HG03108 (cell line): ENCODE measurements around the gene HOXA9.

Source experiments
- ATAC-seq: cut with Tn5 transposase; IDR thresholded peaks from one replicate; pipeline ENCODE4 v1.9.1; 2021; ENCODE audit warnings: moderate library complexity; ENCODE audit not compliant: unreplicated experiment

The HOXA9 gene

DNA sequence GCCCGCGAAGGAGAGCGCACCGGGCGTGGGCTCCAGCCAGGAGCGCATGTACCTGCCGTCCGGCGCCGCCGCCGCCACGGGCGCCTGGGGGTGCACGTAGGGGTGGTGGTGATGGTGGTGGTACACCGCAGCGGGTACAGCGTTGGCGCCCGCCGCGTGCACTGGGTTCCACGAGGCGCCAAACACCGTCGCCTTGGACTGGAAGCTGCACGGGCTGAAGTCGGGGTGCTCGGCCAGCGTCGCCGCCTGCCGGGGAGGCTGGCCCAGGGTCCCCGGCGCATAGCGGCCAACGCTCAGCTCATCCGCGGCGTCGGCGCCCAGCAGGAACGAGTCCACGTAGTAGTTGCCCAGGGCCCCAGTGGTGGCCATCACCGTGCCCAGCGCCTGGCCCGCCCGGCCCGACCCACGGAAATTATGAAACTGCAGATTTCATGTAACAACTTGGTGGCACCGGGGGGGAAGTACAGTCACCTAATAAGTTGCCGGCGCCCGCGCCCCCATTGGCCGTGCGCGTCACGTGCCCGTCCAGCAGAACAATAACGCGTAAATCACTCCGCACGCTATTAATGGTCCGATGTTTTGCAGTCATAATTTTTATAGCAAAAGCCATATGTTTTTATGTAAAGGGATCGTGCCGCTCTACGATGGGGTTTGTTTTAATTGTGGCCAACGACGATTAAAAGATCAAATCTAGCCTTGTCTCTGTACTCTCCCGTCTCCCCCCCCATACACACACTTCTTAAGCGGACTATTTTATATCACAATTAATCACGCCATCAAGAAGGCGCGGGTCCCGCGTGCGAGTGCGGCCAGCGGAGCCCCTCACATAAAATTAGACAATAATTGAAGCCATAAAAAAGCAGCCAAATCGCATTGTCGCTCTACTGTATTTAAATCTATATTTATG, at the start of gene HOXA9:
Gene HOXA9 (minus strand): TSS at position 449 of the 907 bp plus-strand sequence. CDS start 80 bp downstream, at position 369.
- no peak for ATAC-seq

- no peak for ATAC-seq
These were observed 49.1 kb upstream of the HOXA9 start for GRCh38 chr7:27214239-27214950.

DNA sequence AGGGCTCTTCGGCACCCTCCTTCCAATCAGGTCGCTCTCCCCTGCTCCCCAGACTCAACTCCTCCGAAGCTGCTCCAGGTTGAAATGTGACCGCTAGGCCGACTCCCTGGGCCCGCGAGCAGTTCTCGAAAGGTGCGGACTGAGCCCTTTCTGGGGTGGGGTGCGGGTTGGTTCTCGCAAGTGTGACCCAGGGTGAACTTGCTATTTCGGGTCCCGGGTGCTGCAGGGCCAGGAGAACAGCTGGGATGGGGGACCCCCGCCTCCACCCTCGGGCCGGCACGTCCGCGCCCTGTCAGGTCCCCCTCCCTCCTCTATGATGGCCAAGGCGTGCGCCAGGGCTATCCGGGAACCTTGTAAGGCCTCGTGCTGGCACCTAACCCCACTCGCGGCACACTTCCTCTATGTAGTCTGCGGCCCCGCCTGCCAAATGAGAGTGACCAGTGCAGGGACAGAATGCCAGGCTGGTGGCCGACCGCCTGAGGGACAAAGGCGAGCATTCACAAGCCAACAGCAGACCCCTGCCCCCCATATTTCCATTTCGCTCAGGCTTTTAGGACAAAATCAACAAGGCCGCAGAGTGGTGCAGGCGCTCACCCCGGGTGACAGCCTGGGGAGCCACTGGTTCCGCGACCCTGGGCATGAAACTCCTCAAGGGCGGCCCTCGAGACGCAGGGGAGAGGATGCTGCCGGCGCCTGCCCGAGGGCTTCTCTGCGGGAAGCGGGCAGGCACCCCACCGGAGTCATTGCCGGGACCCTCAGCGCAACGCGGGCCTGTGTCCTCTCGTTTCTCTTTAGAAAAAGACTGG, 48.3 kb upstream of the HOXA9 start:
- no peak for ATAC-seq

GRCh38 chr7:27212497-27213432, 47.4 kb upstream of the HOXA9 start:
- ATAC-seq: no peak

- no peak for ATAC-seq
These were observed 46.4 kb upstream of the HOXA9 start for GRCh38 chr7:27211764-27212204.

DNA sequence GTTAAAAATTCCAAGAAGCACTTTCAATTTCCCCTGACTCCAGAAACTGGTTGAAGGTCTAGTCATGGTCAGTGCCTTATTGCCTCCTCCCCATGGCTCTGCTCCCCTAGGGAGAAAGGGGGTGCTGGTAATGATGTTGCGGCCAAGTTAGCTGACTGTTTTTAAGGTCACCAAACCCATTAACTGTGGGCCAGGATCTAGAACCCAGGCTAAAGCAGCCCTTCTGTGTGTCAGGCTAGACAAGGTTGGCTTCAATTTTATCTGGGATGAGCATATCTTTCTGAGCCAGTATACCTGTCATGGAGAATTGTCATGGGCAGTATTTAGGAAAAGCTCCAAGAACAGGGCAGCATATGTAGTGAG, 45.7 kb upstream of the HOXA9 start:
- ATAC-seq: no peak

DNA sequence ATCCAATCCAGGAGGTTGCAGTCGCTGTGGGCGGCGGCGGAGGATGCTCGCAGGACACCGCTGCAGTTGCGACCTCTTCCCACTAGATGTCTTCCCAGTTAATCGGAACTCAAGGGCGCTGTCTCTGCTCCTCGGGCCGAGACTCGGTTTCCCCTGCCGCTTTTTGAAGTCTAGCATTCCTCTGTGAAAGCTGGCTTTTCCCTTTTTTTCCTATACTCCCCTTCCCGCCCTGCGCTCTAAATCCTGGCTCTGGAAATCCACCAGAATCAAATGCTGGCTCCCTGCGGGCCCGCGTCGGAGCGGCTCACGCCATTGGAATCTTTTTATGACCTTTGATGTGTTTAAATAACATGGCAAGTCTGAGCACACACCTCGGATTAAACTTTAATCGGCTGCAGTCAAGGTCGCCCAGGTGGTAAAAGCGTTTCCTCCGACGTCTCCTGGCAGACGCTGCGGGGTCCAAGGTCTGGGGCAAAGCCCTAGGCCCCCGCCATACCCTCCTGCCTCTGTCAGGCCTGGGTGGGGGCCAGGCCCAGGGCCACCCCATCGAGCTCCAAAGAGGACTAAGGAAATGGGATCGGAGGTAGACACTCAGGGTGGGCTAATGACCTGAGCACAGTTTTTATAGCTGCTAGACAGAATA, 45.2 kb upstream of the HOXA9 start:
- ATAC-seq: no peak

DNA sequence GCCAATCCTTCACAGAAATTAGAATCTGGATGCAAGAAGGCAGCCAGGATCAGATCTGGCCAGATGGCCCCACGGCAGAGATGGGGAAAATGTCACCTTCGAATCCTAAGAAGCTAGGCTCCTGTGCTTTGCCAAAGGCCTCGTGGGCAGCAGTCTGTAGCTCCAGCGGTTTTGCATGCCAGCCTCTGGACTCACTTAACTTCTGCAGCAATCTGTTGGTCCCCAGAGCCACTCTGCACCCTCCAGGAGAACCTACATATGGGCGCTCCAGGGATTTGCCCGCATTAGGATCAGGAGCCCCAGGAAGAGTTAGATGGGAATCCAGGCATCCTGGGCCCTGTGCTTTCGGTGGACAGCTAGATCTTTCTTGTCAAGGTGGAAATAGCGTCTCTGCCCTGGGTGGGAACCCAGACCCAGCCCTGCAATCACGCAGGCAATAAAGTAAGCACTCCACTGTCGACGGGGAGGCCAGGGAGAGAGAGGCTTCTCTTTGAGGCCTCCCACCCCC, 44.6 kb upstream of the HOXA9 start:
- no peak for ATAC-seq

- ATAC-seq: no peak
These were observed 43.7 kb upstream of the HOXA9 start for GRCh38 chr7:27208998-27209397.

- ATAC-seq: no peak
These were observed 42.1 kb upstream of the HOXA9 start for GRCh38 chr7:27207348-27207985.

DNA sequence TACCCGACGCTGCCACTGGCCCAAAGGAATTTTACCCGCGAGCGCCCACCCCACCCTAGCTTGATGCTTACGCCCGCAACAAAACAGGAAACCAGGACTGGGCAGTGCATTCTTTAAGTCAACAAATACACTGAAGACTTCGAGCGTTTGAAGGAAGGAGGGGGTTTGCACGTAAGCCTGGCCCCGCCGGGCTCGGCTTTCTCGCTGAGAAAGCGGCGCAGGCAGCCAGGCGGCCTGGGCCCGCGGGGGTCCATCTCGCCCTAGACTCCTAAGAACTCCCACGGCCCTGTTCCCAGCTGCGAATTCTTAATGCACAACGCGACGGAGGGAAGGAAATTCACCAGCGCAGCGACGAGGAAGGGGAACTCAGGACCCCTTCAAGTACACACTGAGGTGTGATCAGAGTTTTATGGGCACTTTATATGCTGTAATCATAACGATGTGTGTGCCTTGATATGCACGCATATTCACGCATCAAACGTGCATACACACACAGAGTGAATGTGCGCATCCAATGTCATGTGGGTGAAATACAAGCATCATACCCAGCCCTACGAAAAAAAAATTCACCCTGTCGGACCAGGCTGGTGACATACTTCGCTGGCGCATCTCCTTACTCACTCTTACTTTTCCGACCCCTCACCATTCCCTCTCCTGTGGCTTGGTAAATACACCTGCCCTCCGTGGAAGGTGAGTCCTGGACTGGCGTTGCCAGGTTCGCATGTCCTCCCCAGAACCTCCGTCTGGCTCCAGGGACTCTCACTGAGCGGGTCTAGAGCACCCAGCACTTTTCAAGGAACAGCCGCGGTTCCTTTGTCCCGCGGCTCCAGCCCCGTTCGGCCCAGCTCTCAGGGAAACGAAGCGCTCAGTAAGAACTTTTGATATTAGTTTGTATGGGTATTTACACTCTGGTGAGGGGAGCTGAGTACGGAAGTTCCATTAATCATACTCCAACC, 40.3 kb upstream of the HOXA9 start:
- no peak for ATAC-seq

- ATAC-seq: no peak
These were observed 39.5 kb upstream of the HOXA9 start for GRCh38 chr7:27204851-27205322.

DNA sequence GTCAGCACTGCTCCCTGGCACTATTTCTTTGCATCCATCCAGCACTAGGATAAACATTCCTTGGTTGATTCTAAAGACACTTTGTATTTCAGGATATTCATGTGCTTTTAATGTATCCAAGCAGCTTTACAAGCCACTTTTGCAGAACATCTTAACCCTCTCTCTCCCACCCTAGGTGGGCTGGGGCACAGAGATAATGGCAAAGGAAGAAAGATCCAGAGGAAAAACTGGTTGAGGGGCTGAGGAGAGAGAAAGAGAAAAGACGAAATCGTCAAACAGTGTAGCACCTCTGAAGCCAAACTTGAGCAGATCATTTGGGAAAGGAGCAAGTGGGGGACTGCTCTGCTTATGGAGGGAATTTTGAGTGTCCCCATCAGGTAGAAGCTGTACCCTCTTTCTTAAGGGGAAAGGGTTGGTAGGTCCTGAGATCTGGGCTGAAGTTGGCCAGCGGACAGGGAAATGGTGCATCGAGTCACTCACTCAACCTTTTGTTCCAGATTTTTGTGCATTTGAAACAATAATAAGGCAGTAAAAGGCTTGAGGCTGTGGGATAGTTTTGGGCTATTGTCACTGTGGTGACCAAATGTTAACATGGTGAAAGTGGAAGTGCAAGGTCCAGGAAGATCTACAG, 38.7 kb upstream of the HOXA9 start:
- no peak for ATAC-seq

DNA sequence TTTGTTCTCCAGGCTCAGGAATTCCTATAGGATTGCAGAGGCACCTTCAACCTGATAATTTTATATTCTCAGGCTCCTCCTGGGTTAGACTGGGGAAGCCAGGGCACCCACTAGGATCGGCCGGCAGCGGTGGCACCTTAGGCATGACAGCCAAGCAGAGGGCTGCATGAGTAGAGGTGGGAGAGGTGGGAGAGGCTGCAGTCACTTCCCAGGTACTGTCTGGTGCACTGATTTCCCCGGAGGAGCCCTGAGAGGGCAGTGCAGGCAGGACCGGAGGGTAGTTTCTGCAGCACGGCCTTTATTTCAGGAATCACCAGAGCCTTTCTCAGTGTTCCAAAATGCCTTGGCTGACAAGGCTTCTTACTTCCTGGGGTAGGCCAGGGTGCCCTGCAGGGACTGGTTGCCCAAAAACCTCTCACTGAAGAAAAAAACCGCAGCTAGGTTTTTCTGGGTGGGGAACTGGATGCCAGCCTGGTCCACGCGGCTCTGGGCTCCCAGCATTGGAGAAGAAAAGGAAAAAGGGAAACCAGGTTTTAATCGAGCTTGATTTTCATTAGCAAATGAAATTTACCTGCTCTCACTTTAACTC, 38.1 kb upstream of the HOXA9 start:
- ATAC-seq: no peak

DNA sequence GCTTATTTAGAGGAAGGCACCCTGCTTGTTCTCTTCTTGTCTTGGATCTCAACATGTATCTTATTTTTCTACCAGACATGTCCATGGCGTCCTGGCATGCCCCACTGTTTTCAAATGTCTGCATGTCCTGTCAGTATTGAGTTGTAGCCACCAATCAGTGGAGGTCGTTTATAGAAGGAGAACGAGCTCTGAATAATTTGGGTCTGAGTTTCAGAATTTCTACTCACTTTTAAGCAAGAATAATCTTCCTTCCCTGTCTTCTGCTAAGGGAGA, 37.5 kb upstream of the HOXA9 start:
- ATAC-seq: no peak

DNA sequence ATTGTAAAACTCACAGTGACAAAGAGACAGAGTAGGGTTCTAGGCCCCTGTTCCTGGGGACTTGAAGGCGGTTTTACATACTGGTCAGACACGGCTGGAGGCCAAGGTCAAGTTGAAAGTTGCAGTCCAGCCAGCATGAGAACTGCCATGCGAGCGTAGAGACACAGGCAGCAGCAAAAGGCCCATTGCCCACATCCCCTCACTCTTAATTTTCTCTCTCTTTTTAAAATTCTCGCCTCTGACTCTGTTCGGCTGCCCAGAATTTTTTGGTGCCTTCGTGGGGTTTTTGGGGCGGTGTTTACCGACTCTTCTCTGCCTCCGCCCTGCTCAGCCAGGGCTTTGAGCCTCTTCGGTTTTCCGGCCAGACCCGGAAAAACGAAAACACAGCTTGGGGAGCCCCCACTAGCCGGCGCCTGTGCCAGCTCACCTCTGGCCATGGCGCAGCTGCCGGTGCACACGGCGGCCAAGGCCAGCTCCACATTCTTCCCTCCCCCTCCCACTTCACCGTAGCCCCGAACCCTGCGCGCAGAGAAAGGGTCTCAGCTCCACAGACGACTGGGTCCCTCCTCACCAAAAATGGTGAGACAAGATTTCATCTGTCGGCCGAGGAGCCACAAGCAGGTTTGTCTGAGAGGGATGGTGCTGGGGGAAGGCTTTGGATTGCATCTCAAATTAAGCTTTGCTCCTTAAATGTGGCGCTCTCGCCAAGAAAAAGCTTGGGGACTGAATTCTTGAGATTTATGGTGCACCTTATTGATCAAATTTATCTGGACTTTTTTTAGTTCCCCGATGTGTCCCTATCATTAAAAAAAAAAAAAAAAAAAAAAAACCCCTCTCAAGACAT, 36.9 kb upstream of the HOXA9 start:
- ATAC-seq: no peak
